ENCODE data around the gene RGS16.

DNA sequence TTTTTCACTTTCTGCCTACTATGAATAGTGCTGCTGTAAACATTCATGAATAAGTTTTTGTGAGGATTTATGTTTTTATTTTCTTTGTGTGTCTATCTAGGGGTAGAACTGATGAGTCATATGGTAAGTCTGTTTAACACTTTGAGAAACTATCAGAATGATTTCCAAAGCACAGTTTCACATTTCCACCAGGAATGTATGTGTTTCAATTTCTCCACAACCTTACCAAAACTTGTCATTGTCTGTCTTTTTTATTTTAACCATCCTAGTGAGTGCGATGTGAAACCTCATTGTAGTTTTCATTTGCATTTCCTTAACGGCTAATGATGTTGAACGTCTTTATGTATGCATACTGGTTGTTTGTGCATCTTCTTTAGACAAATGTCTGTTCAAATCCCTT, 38.7 kb downstream of the RGS16 start:
- TF ChIP-seq, protein P1, sequence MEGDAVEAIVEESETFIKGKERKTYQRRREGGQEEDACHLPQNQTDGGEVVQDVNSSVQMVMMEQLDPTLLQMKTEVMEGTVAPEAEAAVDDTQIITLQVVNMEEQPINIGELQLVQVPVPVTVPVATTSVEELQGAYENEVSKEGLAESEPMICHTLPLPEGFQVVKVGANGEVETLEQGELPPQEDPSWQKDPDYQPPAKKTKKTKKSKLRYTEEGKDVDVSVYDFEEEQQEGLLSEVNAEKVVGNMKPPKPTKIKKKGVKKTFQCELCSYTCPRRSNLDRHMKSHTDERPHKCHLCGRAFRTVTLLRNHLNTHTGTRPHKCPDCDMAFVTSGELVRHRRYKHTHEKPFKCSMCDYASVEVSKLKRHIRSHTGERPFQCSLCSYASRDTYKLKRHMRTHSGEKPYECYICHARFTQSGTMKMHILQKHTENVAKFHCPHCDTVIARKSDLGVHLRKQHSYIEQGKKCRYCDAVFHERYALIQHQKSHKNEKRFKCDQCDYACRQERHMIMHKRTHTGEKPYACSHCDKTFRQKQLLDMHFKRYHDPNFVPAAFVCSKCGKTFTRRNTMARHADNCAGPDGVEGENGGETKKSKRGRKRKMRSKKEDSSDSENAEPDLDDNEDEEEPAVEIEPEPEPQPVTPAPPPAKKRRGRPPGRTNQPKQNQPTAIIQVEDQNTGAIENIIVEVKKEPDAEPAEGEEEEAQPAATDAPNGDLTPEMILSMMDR (IDR thresholded peaks at IDR 0.05; ENCODE audit: borderline replicate concordance, extremely low read depth, low read length, poor library complexity, severe bottlenecking): no peak
- TF ChIP-seq EZH2 (IDR thresholded peaks at IDR 0.05; ENCODE audit: borderline replicate concordance, low read depth, low read length, severe bottlenecking): no peak
